Measurements from ENCODE around the gene MAP4K2.

MAP4K2 gene

GRCh38 chr11:64763526-64764039 lies 39.4 kb downstream of the MAP4K2 start:
- peak overlapping the region; percentile 51 for H3K27ac ChIP-seq (ENCODE audit: insufficient read depth, low read length, poor library complexity, severe bottlenecking)

GRCh38 chr11:64762674-64763525 lies 40.1 kb downstream of the MAP4K2 start:
- DNase-seq = no peak
- Histone ChIP-seq H3K27ac (ENCODE audit: insufficient read depth, low read length, poor library complexity, severe bottlenecking) (peak overlapping the region; percentile 48), H3K9me3 (ENCODE audit: control insufficient read depth, low read length) (no peaks in the 10 kb centered on the region), H3K4me1 (ENCODE audit: control insufficient read depth, insufficient read depth, low read length, poor library complexity, severe bottlenecking) (peaks cover 77% of the 10 kb centered on the region), H3K27me3 (replicated peaks; ENCODE audit: control insufficient read depth, insufficient read depth, low read length, poor library complexity, severe bottlenecking) (no peaks in the 10 kb centered on the region), H3K36me3 (ENCODE audit: control insufficient read depth, insufficient read depth, low read length) (peaks cover 42% of the 10 kb centered on the region), H3K4me3 (ENCODE audit: insufficient read depth, low read depth, low read length, poor library complexity, severe bottlenecking) (no peak overlapping the region)

More at GRCh38 chr11:64763526-64764039, 39.4 kb downstream of the MAP4K2 start:
- H3K9me3 ChIP-seq (ENCODE audit: control insufficient read depth, low read length) = no peaks in the 10 kb centered on the region
- no peaks in the 10 kb centered on the region for H3K27me3 ChIP-seq (replicated peaks; ENCODE audit: control insufficient read depth, insufficient read depth, low read length, poor library complexity, severe bottlenecking)
- H3K4me1 ChIP-seq (ENCODE audit: control insufficient read depth, insufficient read depth, low read length, poor library complexity, severe bottlenecking) = peaks cover 83% of the 10 kb centered on the region
- no peak for DNase-seq
- H3K36me3 ChIP-seq (ENCODE audit: control insufficient read depth, insufficient read depth, low read length) = peaks cover 49% of the 10 kb centered on the region
- H3K4me3 ChIP-seq (ENCODE audit: insufficient read depth, low read depth, low read length, poor library complexity, severe bottlenecking) = no peak overlapping the region

- Histone ChIP-seq H3K27me3 (replicated peaks; ENCODE audit: control insufficient read depth, insufficient read depth, low read length, poor library complexity, severe bottlenecking) (no peaks in the 10 kb centered on the region), H3K4me3 (ENCODE audit: insufficient read depth, low read depth, low read length, poor library complexity, severe bottlenecking) (no peak overlapping the region), H3K27ac (ENCODE audit: insufficient read depth, low read length, poor library complexity, severe bottlenecking) (no peak overlapping the region), H3K9me3 (ENCODE audit: control insufficient read depth, low read length) (no peaks in the 10 kb centered on the region), H3K36me3 (ENCODE audit: control insufficient read depth, insufficient read depth, low read length) (peaks cover 36% of the 10 kb centered on the region), H3K4me1 (ENCODE audit: control insufficient read depth, insufficient read depth, low read length, poor library complexity, severe bottlenecking) (peaks cover 71% of the 10 kb centered on the region)
- DNase-seq = no peak
Observed at GRCh38 chr11:64762277-64762673, 40.7 kb downstream of the MAP4K2 start.

GRCh38 chr11:64760759-64761420 lies 42.1 kb downstream of the MAP4K2 start:
- DNase-seq = no peak
- Histone ChIP-seq H3K4me1 (ENCODE audit: control insufficient read depth, insufficient read depth, low read length, poor library complexity, severe bottlenecking) (peaks cover 61% of the 10 kb centered on the region), H3K27ac (ENCODE audit: insufficient read depth, low read length, poor library complexity, severe bottlenecking) (no peak overlapping the region)

GRCh38 chr11:64759722-64760719 lies 43.0 kb downstream of the MAP4K2 start, which contains the start of gene PYGM:
TSS of gene PYGM (minus strand) at chr11:64759974. CDS start at chr11:64759898, 76 bp downstream.
- Histone ChIP-seq H3K4me1 (ENCODE audit: control insufficient read depth, insufficient read depth, low read length, poor library complexity, severe bottlenecking) (peaks cover 52% of the 10 kb centered on the region), H3K36me3 (ENCODE audit: control insufficient read depth, insufficient read depth, low read length) (peaks cover 16% of the 10 kb centered on the region), H3K9me3 (ENCODE audit: control insufficient read depth, low read length) (no peaks in the 10 kb centered on the region), H3K4me3 (ENCODE audit: insufficient read depth, low read depth, low read length, poor library complexity, severe bottlenecking) (no peak within 1 kb of the TSS), H3K27me3 (replicated peaks; ENCODE audit: control insufficient read depth, insufficient read depth, low read length, poor library complexity, severe bottlenecking) (no peaks in the 10 kb centered on the region), H3K27ac (ENCODE audit: insufficient read depth, low read length, poor library complexity, severe bottlenecking) (no peak within 1 kb of the TSS)
- no peak for DNase-seq

More at GRCh38 chr11:64760759-64761420, 42.1 kb downstream of the MAP4K2 start:
- H3K4me3 ChIP-seq (ENCODE audit: insufficient read depth, low read depth, low read length, poor library complexity, severe bottlenecking) = no peak overlapping the region
- peaks cover 25% of the 10 kb centered on the region for H3K36me3 ChIP-seq (ENCODE audit: control insufficient read depth, insufficient read depth, low read length)
- H3K9me3 ChIP-seq (ENCODE audit: control insufficient read depth, low read length) = no peaks in the 10 kb centered on the region
- no peaks in the 10 kb centered on the region for H3K27me3 ChIP-seq (replicated peaks; ENCODE audit: control insufficient read depth, insufficient read depth, low read length, poor library complexity, severe bottlenecking)

- H3K4me3 ChIP-seq (ENCODE audit: insufficient read depth, low read depth, low read length, poor library complexity, severe bottlenecking) = no peak overlapping the region
Observed at GRCh38 chr11:64759131-64759721, 43.8 kb downstream of the MAP4K2 start.

GRCh38 chr11:64758330-64759079 lies 44.5 kb downstream of the MAP4K2 start:
- Histone ChIP-seq H3K4me1 (ENCODE audit: control insufficient read depth, insufficient read depth, low read length, poor library complexity, severe bottlenecking) (peaks cover 37% of the 10 kb centered on the region), H3K36me3 (ENCODE audit: control insufficient read depth, insufficient read depth, low read length) (peaks cover 11% of the 10 kb centered on the region), H3K27me3 (replicated peaks; ENCODE audit: control insufficient read depth, insufficient read depth, low read length, poor library complexity, severe bottlenecking) (no peaks in the 10 kb centered on the region), H3K9me3 (ENCODE audit: control insufficient read depth, low read length) (no peaks in the 10 kb centered on the region), H3K4me3 (ENCODE audit: insufficient read depth, low read depth, low read length, poor library complexity, severe bottlenecking) (no peak overlapping the region), H3K27ac (ENCODE audit: insufficient read depth, low read length, poor library complexity, severe bottlenecking) (no peak overlapping the region)
- no peak for DNase-seq

More at GRCh38 chr11:64759131-64759721, 43.8 kb downstream of the MAP4K2 start:
- Histone ChIP-seq H3K36me3 (ENCODE audit: control insufficient read depth, insufficient read depth, low read length) (peaks cover 11% of the 10 kb centered on the region), H3K27me3 (replicated peaks; ENCODE audit: control insufficient read depth, insufficient read depth, low read length, poor library complexity, severe bottlenecking) (no peaks in the 10 kb centered on the region), H3K27ac (ENCODE audit: insufficient read depth, low read length, poor library complexity, severe bottlenecking) (no peak overlapping the region), H3K4me1 (ENCODE audit: control insufficient read depth, insufficient read depth, low read length, poor library complexity, severe bottlenecking) (peaks cover 44% of the 10 kb centered on the region), H3K9me3 (ENCODE audit: control insufficient read depth, low read length) (no peaks in the 10 kb centered on the region)
- DNase-seq = no peak

GRCh38 chr11:64757549-64758329 lies 45.3 kb downstream of the MAP4K2 start:
- no peak for DNase-seq
- Histone ChIP-seq H3K9me3 (ENCODE audit: control insufficient read depth, low read length) (no peaks in the 10 kb centered on the region), H3K4me3 (ENCODE audit: insufficient read depth, low read depth, low read length, poor library complexity, severe bottlenecking) (no peak overlapping the region), H3K36me3 (ENCODE audit: control insufficient read depth, insufficient read depth, low read length) (peaks cover 12% of the 10 kb centered on the region), H3K27me3 (replicated peaks; ENCODE audit: control insufficient read depth, insufficient read depth, low read length, poor library complexity, severe bottlenecking) (no peaks in the 10 kb centered on the region), H3K27ac (ENCODE audit: insufficient read depth, low read length, poor library complexity, severe bottlenecking) (no peak overlapping the region), H3K4me1 (ENCODE audit: control insufficient read depth, insufficient read depth, low read length, poor library complexity, severe bottlenecking) (peaks cover 30% of the 10 kb centered on the region)

Measured in effector memory CD4-positive, alpha-beta T cell (primary cell).